ENCODE data around the gene ANAPC16.
"Not testable (repeated sequence)": the region's sequence is repeated elsewhere in the genome, so short reads cannot be mapped to it uniquely, and the experiment has no call there.

The ANAPC16 gene

GRCh38 chr10:72215611-72216549 lies at the start of gene ANAPC16, which contains the start of gene ASCC1:
ANAPC16 (plus strand) TSS chr10:72216012; CDS start chr10:72223915, 7,903 bp downstream.
ASCC1 (minus strand) TSS chr10:72216276; CDS start chr10:72213298, 2,978 bp downstream.
- peak; percentile 87 for DNase-seq

GRCh38 chr10:72167118-72167517 lies 48.7 kb upstream of the ANAPC16 start:
- DNase-seq, result no peak

DNA sequence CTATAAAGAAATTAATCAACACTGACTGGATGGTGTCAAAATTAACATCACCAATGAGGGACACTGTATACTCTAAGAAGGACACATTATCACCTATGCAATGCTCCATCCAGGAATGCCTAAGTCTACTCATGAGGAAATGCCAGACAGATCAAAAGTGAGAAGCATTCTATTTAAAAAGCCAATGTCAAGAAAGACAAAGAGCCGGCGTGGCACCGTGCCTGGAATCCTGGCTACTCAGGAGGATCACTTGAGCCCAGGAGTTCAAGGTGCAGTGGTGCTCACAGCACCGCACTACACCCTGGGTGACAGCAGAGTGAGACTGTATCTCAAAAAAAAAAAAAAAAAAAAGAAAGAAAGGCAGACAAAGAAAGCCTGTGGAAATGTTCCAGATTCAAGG lies 45.5 kb upstream of the ANAPC16 start:
- DNase-seq, result peak; percentile 22

GRCh38 chr10:72170733-72171132 lies 45.1 kb upstream of the ANAPC16 start:
- no peak for DNase-seq

DNA sequence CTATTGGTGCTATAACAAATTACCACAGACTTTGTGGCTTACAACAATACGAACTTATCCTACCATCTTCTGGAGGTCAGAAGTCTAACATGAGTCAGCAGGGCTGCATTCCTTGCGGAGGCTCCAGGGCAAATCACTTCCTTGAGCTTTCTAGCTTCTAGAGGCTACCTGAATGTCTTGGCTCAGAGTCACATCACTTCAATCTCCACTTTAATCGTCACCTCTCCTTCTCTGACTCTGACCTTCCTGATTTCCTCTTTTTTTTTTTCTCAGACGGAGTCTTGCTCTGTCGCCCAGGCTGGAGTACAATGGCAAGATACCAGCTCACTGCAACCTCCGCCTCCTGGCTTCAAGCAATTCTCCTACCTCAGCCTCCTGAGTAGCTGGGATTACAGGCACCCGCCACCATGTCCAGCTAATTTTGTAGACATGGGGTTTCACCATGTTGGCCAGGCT lies 44.6 kb upstream of the ANAPC16 start:
- peak; percentile 81 for DNase-seq

GRCh38 chr10:72173262-72173618 lies 42.6 kb upstream of the ANAPC16 start:
- no peak for DNase-seq

DNA sequence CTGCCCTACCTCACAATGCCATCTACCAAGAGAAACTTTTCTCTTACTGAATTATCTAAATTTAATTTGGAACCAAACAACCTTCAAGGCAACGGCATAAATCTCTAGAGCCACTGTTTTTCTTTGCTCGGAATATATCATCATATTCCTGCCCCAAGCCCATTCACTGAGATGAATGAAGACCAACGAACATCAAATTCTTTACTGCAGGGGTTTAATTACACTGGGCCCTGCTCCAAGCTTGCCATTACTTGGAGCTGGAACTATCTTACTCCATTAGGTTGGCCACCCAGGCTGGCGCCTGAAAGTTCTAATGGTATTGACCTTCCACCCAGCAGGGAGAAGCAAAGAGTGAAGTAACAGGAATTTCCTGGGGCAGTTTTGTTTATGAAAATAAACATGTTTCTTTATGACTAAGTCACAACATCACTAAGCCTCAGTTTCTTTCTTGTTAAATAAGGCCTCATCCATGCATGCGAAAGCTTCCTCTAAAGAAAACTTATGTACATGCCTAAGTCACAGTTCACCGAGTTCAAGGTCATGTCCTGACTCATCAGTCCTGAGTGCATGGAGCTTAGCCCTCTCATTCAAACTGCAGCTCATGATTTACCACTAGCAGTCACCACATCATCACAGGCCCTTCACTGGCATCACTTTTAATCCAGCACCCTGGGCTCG lies 42.1 kb upstream of the ANAPC16 start:
- DNase-seq, result no peak

- no peak for DNase-seq
Observed at GRCh38 chr10:72174297-72174662, 41.5 kb upstream of the ANAPC16 start.

DNA sequence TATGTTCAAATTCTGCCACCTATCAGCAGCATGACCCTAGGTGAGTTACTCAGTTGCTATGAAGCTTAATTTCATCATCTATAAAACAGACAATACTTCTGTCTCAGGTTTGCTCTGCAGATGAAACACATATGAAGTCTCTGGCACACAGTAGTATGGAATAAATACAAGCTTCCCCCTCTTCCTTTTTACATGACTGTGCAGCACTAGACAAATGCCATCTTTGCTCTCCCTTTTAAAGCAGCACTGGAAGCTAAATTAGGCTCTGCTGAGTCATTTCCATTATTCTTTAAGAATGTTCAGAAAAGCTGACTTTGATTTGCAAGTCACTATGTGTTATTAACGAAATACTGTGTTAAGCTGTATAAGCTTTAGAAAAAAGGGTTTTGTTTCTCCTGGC lies 40.7 kb upstream of the ANAPC16 start:
- no peak for DNase-seq

- DNase-seq, result no peak
Observed at GRCh38 chr10:72176701-72177100, 39.1 kb upstream of the ANAPC16 start.

DNA sequence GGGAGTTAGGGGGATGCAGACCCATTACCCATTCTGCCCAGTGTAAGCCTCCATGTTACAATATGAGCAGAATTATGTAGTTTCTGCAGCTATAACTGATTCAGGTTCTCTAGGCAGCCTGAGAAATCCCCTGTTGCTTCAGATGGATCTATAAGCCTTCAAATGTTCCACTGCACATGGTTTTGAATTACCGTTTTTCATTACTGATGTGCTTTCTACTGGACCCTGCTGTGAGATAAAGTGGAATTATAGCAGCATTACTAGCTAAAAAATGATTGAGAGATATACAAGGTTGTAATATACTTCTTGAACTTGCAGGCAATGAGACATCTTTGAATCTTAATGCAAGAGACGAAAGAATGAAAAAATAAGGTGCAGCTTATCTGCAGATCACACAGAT lies 38.4 kb upstream of the ANAPC16 start:
- DNase-seq, result no peak

DNA sequence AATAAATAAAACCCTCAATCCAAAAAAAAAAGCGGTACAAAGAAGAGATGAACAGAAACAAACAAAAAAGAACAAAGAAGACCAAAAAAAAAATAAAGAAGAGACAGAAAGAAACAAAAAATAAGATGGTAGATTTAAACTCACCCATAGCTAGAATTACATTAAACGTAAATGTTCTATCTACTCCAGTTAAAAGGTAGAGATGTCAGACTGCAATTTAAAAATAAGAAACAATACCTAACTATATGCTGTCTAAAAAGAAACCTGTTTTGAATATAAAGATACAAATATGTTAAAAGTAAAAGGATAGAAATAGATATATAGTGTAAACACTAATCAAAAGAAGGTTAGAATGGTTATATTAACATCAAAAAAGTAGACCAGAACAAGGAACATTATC lies 31.7 kb upstream of the ANAPC16 start:
- no peak for DNase-seq

- peak; percentile 37 for DNase-seq
Observed at GRCh38 chr10:72186258-72186981, 29.4 kb upstream of the ANAPC16 start.

GRCh38 chr10:72186982-72187330 lies 28.9 kb upstream of the ANAPC16 start:
- no peak for DNase-seq

DNA sequence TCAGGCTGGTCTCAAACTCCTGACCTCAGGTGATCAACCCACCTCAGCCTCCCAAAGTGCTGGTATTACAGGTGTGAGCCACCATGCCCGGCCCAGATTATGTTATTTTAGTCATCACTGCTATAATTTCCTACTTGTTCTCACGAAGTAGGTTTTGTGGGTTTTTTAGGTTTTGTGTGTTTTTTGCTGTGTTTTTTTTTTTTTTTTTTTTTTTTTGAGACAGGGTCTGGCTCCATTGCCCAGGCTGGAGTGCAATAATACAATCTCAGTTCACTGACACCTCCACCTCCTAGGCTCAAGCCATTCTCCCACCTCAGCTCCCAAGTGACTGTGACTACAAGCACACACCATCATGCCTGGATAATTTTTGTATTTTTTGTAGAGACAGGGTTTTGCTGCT lies 20.9 kb upstream of the ANAPC16 start:
- no peak for DNase-seq

DNA sequence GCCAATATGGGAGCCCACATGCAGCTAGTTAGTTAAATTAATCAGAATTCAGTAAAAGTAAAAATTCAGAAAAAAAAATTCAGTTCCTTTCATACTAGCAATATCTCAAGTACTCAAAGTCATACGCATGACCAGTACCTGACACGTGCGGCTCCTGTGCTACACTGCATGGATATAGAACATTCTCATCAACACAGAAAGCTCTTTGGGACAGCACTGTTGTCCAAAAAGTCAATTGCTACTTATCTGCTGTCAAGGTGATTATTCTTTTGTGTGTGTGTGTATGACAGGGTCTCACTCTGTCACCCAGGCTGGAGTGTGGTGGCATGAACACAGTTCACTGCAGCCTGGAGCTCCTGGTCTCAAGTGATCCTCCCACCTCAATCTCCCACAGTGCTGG lies 14.9 kb upstream of the ANAPC16 start:
- no peak for DNase-seq

- no peak for DNase-seq
Observed at GRCh38 chr10:72201293-72201692, 14.5 kb upstream of the ANAPC16 start.

- DNase-seq, result no peak
Observed at GRCh38 chr10:72204296-72204695, 11.5 kb upstream of the ANAPC16 start.

DNA sequence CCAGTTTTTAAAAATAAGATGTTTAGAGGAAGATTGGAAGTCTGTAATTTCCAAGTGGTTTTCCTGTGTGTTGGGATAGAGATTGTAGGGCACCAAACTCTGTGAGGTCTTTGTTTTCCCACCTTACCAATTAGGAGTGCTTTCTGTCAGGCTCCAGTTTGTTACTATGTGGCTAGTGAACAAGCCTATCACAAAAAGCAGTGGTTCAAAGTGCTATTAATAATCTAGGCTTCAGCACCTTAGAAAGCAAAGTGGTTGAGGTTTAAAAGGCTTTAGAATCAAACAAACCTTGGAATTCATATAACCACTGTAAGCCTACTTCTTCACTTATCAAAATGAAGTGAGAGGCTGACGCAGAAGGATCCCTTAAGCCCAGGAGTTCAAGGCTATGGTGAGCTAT lies 11.1 kb upstream of the ANAPC16 start:
- no peak for DNase-seq

- DNase-seq, result no peak
Observed at GRCh38 chr10:72206511-72207229, 9.1 kb upstream of the ANAPC16 start.

DNA sequence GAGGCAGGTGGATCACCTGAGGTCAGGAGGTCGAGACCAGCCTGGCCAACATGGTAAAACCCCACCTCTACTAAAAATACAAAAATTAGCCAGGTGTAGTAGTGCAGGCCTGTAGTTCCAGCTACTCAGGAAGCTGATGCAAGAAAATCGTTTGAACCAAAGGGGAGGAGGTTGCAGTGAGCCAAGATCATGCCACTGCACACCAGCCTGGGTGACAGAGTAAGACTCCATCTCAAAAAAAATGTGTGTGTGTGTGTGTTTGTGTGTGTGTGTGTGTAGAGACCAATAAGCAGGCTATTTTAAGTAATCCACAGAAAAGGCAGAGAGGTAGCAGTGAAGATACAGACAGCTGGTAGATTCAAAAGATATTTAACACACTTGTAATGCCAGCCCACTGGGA lies 7.3 kb upstream of the ANAPC16 start:
- DNase-seq, result not testable (repeated sequence)

- not testable (repeated sequence) for DNase-seq
Observed at GRCh38 chr10:72211381-72211780, 4.4 kb upstream of the ANAPC16 start.

- not testable (repeated sequence) for DNase-seq
Observed at GRCh38 chr10:72211832-72212231, 4.0 kb upstream of the ANAPC16 start.

Measured in NCI-H226 (cell line).